GM12891 (cell line): ENCODE measurements around the gene GFOD1.

Source experiments
- DNase-seq: peaks from one replicate; pipeline ENCODE4 v3.0.0; 2011; ENCODE audit warnings: low spot score; ENCODE audit not compliant: insufficient read length
- FAIRE-seq: peaks from 2 replicates; lab custom pipeline; 2011; peaks lifted over from hg19 to GRCh38; lab: Jason Lieb, UNC
- PAX5 ChIP-seq: IDR thresholded peaks from 2 replicates; pipeline ENCODE4 v1.6.1; 2011; ENCODE audit warnings: low read length, moderate library complexity, mild to moderate bottlenecking; ENCODE audit not compliant: insufficient read depth, severe bottlenecking
- POLR2A ChIP-seq: IDR thresholded peaks from 2 replicates; pipeline ENCODE4 v1.6.1; 2011; ENCODE audit warnings: low read depth, low read length, control low read depth
- POLR2AphosphoS5 ChIP-seq: IDR thresholded peaks from 2 replicates; pipeline ENCODE4 v1.6.1; 2011; ENCODE audit warnings: low read depth, low read length, control low read depth
- POU2F2 ChIP-seq: IDR thresholded peaks from 2 replicates; pipeline ENCODE4 v1.6.1; 2011; ENCODE audit warnings: low read depth, mild to moderate bottlenecking, control low read depth, low read length, moderate library complexity
- SPI1 ChIP-seq: IDR thresholded peaks from 2 replicates; pipeline ENCODE4 v1.6.1; 2011; ENCODE audit warnings: low read depth, low read length, control low read depth
- TAF1 ChIP-seq: IDR thresholded peaks from 2 replicates; pipeline ENCODE4 v1.6.1; 2011; ENCODE audit warnings: low read depth, low read length, control low read depth

The GFOD1 gene

DNA sequence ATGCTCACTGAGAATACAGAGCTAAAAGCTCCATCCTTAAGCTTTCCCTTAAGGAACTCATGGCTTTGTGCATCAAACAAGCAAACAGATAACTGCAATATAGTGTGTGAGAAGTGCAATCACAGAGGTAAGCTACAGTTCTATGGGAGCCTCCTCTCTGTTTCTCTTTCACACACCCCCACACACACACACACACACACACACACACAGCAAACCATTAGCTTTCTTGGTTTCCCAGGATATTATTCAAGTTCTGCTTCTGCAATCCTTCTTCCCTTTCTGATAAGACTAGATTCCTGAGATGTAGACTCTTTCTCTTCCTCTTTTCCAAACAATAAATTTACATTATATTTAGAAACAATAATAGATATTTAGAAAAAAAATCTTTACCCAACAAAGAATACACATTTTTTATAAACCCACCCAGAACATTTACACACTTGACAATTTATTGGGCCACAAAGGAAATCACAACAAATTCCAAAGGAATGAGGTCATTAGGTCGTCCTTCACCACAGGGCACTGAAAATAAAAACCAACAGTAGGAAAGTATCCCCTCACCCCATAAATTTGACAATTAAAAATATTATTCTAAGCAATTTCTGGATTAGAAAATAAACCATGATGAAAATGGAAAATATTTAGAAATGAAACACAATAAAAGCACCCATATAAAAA is 9.3 kb upstream of the GFOD1 start:
- TF ChIP-seq TAF1 = no peak
- TF ChIP-seq POU2F2 = no peak
- no peak for TF ChIP-seq SPI1
- TF ChIP-seq POLR2AphosphoS5 = no peak
- TF ChIP-seq PAX5 = no peak
- no peak for TF ChIP-seq POLR2A
- FAIRE-seq = no peak
- DNase-seq = no peak

DNA sequence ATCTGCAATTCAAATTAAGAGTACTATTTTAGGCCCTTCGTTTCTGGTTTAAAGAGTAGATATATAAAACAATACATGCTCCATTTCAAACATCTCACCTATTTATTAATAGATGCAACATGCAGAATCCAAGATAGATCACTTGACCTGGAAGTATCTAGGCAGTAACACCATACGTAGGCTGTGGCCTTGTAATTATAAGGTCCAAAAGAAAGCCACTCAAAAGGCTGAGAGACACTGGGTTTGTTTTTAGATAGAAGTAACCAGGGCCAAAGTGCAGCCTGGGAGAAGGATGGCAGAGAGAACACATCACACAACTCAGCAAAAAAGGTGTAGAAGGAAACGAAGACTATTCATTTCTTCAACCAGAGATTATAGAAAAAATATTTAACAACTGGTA is 8.4 kb upstream of the GFOD1 start:
- DNase-seq = no peak
- FAIRE-seq = no peak
- TF ChIP-seq POLR2AphosphoS5 = no peak
- no peak for TF ChIP-seq TAF1
- TF ChIP-seq POU2F2 = no peak
- TF ChIP-seq POLR2A = no peak
- no peak for TF ChIP-seq PAX5
- TF ChIP-seq SPI1 = no peak

DNA sequence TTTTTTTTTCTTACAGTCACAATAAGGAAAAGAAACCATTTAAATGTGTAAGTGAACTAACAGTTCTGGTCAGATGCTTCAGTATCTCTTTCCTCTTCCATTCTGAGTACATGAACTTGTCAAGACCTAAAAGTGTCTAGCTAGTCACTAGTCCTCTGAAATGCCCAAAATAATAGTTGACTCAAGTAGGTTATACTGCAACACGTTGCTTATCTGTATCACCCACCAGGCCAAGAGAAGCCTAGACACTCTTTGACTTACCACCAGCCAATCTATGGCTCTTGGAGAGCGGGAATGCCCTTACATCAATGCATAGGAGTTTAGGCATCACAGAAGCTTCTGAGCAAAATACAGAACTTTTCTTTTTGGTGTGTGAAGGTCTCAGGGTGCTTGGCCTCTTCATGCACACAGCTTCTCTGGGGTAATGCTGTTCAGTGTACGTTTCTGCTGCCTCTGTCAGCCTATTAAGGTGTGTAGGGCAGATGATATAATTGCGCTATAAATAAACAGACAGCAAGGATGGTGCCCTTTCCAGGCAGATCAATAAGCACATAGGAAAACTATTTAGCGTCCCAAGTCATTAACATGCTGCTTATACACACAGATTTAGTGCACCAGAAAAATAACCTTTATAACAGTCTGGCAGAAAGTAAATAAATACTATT is 7.8 kb upstream of the GFOD1 start:
- DNase-seq = no peak
- peak; percentile 70 for FAIRE-seq
- no peak for TF ChIP-seq SPI1
- no peak for TF ChIP-seq PAX5
- no peak for TF ChIP-seq POLR2AphosphoS5
- no peak for TF ChIP-seq POU2F2
- TF ChIP-seq TAF1 = no peak
- TF ChIP-seq POLR2A = no peak

DNA sequence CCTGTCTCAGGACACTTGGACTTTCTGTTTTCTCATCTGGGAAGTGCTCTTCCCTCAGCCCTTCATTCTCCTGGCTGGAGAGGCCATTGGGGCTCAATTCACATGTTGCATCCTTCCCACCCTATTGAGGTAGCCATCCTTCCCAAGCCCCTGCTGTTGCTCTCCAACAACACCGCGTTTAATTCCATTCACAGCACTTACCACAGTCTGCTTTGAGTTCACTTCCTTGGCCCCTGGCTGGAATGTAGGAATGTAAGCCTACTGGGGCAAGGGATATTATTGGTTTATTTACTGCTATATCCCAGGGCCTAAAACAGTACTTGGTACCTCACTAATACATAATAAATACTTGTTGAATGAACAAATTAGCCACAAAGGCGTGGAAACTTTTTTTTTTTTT is 6.7 kb upstream of the GFOD1 start:
- TF ChIP-seq TAF1 (no peak), PAX5 (no peak), POU2F2 (no peak), POLR2A (no peak), POLR2AphosphoS5 (no peak), SPI1 (no peak)
- no peak for FAIRE-seq

DNA sequence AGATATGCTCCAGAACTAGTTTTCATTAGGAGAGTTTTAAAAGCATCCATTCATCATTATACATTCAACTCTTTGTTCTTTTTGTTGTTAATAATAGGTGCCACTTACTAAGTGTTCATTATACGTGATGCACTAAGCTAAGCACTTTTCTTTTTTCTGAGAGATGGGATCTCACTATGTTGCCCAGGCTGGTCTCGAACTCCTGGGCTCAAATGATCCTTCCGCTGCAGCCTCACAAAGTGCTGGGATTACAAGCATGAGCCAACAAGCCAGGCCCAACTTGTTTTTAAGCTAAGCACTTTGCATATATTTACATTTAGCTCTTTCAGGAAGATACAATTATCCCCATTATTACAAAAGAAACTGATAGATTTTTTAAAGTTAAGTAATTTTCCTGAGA is 5.7 kb upstream of the GFOD1 start:
- FAIRE-seq (no peak), DNase-seq (no peak)
- TF ChIP-seq TAF1 (no peak), PAX5 (no peak), POU2F2 (no peak), POLR2AphosphoS5 (no peak), POLR2A (no peak), SPI1 (no peak)

More for the DNA sequence above, 6.7 kb upstream of the GFOD1 start:
- no peak for DNase-seq

DNA sequence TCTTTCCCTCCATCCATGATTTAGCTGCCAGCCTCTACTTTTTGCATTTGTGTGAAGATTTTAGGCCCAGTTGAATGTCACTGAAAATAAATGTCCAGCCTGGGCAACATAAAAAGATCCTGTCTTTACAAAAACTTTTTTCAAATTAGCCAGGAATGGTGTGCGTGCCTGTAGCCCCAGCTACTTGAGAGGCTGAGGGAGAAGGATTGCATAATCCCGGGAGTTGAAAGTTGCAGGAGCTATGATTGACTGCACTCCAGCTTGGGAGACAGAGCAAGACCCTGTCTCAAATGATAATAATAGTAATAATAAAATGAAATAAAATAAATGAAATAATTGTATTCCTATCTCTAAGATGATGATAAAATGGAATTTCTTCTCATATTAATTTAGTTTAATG is 5.0 kb upstream of the GFOD1 start:
- FAIRE-seq (no peak), DNase-seq (no peak)
- no peak for TF ChIP-seq PAX5
- TF ChIP-seq TAF1 = no peak
- TF ChIP-seq POU2F2 = no peak
- no peak for TF ChIP-seq POLR2AphosphoS5
- TF ChIP-seq POLR2A = no peak
- TF ChIP-seq SPI1 = no peak

DNA sequence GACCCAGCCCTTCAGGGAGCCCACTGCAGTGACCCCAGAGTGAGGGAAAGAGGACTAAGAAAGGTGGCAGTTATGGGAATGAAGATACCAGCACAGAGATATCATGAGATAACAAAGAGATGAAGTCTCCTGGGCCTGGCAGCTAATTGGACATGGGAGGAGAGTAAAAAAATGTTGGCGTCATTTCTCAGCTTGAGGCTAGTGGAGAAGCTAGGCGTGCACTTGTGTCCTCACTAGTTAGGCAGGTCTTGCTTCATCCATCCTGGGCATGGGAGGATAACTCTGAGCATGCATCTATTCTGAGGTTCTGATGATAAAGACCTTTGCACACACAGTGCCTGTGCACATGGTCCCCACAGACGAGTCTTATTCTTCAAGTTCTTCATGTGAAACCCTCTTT is 4.1 kb upstream of the GFOD1 start:
- DNase-seq = no peak
- TF ChIP-seq PAX5 (no peak), POLR2AphosphoS5 (no peak), POLR2A (no peak), SPI1 (no peak), POU2F2 (no peak), TAF1 (no peak)

DNA sequence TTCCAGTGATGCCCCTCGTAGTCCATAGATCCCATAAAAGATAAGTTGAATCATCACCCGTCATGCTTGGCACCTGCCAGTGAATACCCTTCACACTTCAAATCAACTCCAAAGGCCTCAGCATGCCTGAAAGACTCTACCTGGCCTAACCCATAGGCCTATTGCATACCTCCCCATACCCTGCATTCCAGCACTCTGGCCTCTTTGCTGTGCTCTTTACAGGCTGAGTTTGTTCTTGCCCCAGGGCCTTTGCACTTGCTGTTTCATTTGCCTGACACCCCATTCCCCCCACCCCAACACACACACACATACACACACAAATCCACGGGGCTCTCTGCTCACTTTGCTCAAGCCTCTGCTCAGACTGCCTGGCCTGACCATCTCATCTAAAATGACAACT is 3.0 kb upstream of the GFOD1 start:
- DNase-seq = no peak
- TF ChIP-seq POU2F2 = no peak
- no peak for TF ChIP-seq SPI1
- no peak for TF ChIP-seq PAX5
- TF ChIP-seq POLR2A = no peak
- no peak for TF ChIP-seq TAF1
- TF ChIP-seq POLR2AphosphoS5 = no peak
- no peak for FAIRE-seq

More for the DNA sequence above, 4.1 kb upstream of the GFOD1 start:
- no peak for FAIRE-seq

DNA sequence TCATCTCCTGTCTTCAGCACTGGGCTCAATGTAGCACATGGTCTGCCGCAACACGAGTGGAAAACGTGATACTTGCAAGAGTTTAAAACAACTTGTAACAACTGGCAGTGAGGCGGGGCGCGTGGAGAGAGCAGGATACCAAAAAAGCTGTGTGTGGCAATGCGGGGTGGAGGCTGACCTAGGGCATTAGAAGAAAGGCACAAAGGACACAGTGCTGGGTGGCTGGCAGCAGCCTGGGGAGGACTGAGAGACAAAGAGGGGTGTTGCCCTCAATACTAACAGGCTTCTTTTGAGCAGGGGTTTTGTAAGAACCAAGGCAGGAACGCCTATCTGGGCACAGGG is 1.5 kb upstream of the GFOD1 start:
- peak; percentile 54 for FAIRE-seq
- no peak for DNase-seq
- TF ChIP-seq SPI1 (no peak), POLR2A (no peak), TAF1 (no peak), POLR2AphosphoS5 (no peak), POU2F2 (no peak), PAX5 (no peak)
